Breast epithelium (tissue), 3 donors: Measurements from ENCODE around the gene HDAC4.

Experiments
- CTCF ChIP-seq, 3 donors: fragments of 450-650 bp; IDR thresholded peaks; one replicate each; pipeline ENCODE4 v1.5.1; 2016 to 2017; ENCODE audit warnings: antibody characterized with exemption in 3 of 3, mild to moderate bottlenecking in 3 of 3, moderate library complexity in 3 of 3
- POLR2A ChIP-seq: fragments of 450-650 bp; IDR thresholded peaks from one replicate; pipeline ENCODE4 v1.6.1; 2016; ENCODE audit warnings: antibody characterized with exemption, mild to moderate bottlenecking, moderate library complexity

- TF ChIP-seq CTCF (IDR thresholded peaks at IDR 0.05) (no peak), POLR2A (no peak)
These were observed 173.9 kb downstream of the HDAC4 start for GRCh38 chr2:239226677-239227581.
